Mammary epithelial cell (primary cell): Measurements from ENCODE around the gene ZNF606.

Experiments
- EZH2 ChIP-seq: IDR thresholded peaks from 2 replicates; pipeline ENCODE4 v1.6.1; 2012; ENCODE audit warnings: low read length, inconsistent platforms, borderline replicate concordance
- TF ChIP-seq, protein P1 (sequence below), 2 donors: IDR thresholded peaks in 1 of 2; conservative IDR thresholded peaks in 1 of 2; 2 replicates each; pipeline ENCODE4 v1.5.1; 2011 to 2012; ENCODE audit warnings: inconsistent platforms in 2 of 2, low read length in 2 of 2, mild to moderate bottlenecking in 2 of 2, control low read depth in 1 of 2, low read depth in 1 of 2; ENCODE audit not compliant: insufficient read depth in 1 of 2; ENCODE audit errors: extremely low read depth in 1 of 2

GRCh38 chr19:58044391-58044790, 41.8 kb upstream of the ZNF606 start:
- TF ChIP-seq, protein P1, sequence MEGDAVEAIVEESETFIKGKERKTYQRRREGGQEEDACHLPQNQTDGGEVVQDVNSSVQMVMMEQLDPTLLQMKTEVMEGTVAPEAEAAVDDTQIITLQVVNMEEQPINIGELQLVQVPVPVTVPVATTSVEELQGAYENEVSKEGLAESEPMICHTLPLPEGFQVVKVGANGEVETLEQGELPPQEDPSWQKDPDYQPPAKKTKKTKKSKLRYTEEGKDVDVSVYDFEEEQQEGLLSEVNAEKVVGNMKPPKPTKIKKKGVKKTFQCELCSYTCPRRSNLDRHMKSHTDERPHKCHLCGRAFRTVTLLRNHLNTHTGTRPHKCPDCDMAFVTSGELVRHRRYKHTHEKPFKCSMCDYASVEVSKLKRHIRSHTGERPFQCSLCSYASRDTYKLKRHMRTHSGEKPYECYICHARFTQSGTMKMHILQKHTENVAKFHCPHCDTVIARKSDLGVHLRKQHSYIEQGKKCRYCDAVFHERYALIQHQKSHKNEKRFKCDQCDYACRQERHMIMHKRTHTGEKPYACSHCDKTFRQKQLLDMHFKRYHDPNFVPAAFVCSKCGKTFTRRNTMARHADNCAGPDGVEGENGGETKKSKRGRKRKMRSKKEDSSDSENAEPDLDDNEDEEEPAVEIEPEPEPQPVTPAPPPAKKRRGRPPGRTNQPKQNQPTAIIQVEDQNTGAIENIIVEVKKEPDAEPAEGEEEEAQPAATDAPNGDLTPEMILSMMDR (conservative IDR thresholded peaks at IDR 0.05 in 1 of 2, IDR thresholded peaks at IDR 0.05 in 1 of 2; ENCODE audit: extremely low read depth in 1 of 2, insufficient read depth in 1 of 2, low read depth in 1 of 2, low read length in 2 of 2) = no peak
- no peak for TF ChIP-seq EZH2
